Lower leg skin (tissue), 4 donors: Measurements from ENCODE around the gene DPH6. TPM values are rescaled to one million over a fixed set of nuclear protein-coding genes. Genes with fewer than 3 reads are reported as not detected.

Experiments
- DNase-seq, 2 donors: peaks; one replicate each; pipeline ENCODE4 v3.0.0-alpha.2; 2019; ENCODE audit warnings: low spot score in 2 of 2
- H3K4me3 ChIP-seq: fragments of 200-600 bp; sonication (generic); 2 replicates; pipeline ENCODE4 v1.5.1; 2017; ENCODE audit warnings: mild to moderate bottlenecking, low read depth; ENCODE audit not compliant: poor library complexity, severe bottlenecking
- CTCF ChIP-seq, 3 donors: fragments of 450-650 bp; IDR thresholded peaks; one replicate each; pipeline ENCODE4 v1.5.1; 2016; ENCODE audit warnings: antibody characterized with exemption in 3 of 3, mild to moderate bottlenecking in 3 of 3, moderate library complexity in 2 of 3
- POLR2A ChIP-seq, 2 donors: fragments of 450-650 bp; IDR thresholded peaks; one replicate each; pipeline ENCODE4 v1.6.1; 2016 to 2017; ENCODE audit warnings: antibody characterized with exemption in 2 of 2, mild to moderate bottlenecking in 1 of 2, moderate library complexity in 1 of 2
- WGBS, 2 donors: methylation state at CpG; one replicate each; pipeline ENCODE4 v1.1.5; 2018; 5-methylcytosine and 5-hydroxymethylcytosine counted together
- intact Hi-C: fragments of 100-400 bp; cut with DNase I; formaldehyde crosslinking; loops from one replicate; pipeline ENCODE4 v1.15.0; 2023; ENCODE audit warnings: low total_unique reads
- total RNA-seq, 4 donors: library from RNA; depleted of rRNA; stranded (reverse); fragments of >200 nt; gene quantifications; one replicate each; pipeline ENCODE4 v1.1.0, GENCODE V29; 2016

DPH6 gene
- total RNA-seq, 4 donors from 2014 or later = 8.1 to 26.4 (median 18.8) TPM

GRCh38 chr15:35540021-35540420, 5.9 kb downstream of the DPH6 start:
- no peak for TF ChIP-seq POLR2A (IDR thresholded peaks at IDR 0.05)
- no peak for TF ChIP-seq CTCF (IDR thresholded peaks at IDR 0.05)
- 93 to 95% methylated on average over 2 of the region's 2 CpGs for WGBS, 2 donors
- intact Hi-C loops = no loop called here
- DNase-seq = no peak
- H3K4me3 ChIP-seq = no peak overlapping the region

GRCh38 chr15:35535365-35535916, 10.5 kb downstream of the DPH6 start:
- TF ChIP-seq POLR2A (IDR thresholded peaks at IDR 0.05) (no peak), CTCF (IDR thresholded peaks at IDR 0.05) (no peak)
- WGBS, 2 donors = 50% methylated on average over 2 of the region's 2 CpGs
- no peak for DNase-seq
- intact Hi-C loops = no loop called here
- no peak overlapping the region for H3K4me3 ChIP-seq

GRCh38 chr15:35533130-35534110, 12.5 kb downstream of the DPH6 start:
- TF ChIP-seq POLR2A (IDR thresholded peaks at IDR 0.05) (no peak), CTCF (IDR thresholded peaks at IDR 0.05) (no peak)
- H3K4me3 ChIP-seq = no peak overlapping the region
- DNase-seq = no peak
- intact Hi-C loops = no loop called here
- 88 to 92% methylated on average over 2 of the region's 2 CpGs for WGBS, 2 donors

GRCh38 chr15:35530698-35531097, 15.3 kb downstream of the DPH6 start:
- no peak overlapping the region for H3K4me3 ChIP-seq
- DNase-seq = no peak
- WGBS, 2 donors = 85 to 92% methylated on average over 2 of the region's 2 CpGs
- intact Hi-C loops = no loop called here
- TF ChIP-seq POLR2A (IDR thresholded peaks at IDR 0.05) = no peak
- no peak for TF ChIP-seq CTCF (IDR thresholded peaks at IDR 0.05)

- no peak overlapping the region for H3K4me3 ChIP-seq
- intact Hi-C loops = no loop called here
- WGBS, 2 donors = 95 to 96% methylated on average over 2 of the region's 2 CpGs
- no peak for TF ChIP-seq CTCF (IDR thresholded peaks at IDR 0.05)
- no peak for TF ChIP-seq POLR2A (IDR thresholded peaks at IDR 0.05)
- no peak for DNase-seq
Observed at GRCh38 chr15:35529784-35530183, 16.2 kb downstream of the DPH6 start.
